Skin of body (tissue), 3 donors: Measurements from ENCODE around the gene BLM. TPM values are rescaled to one million over a fixed set of nuclear protein-coding genes. Genes with fewer than 3 reads are reported as not detected.
"Not testable (repeated sequence)": the region's sequence is repeated elsewhere in the genome, so short reads cannot be mapped to it uniquely, and the experiment has no call there.

Source experiments
- DNase-seq: peaks from one replicate; lab custom pipeline; 2025; lab: John Stamatoyannopoulos, UW
- small RNA-seq: library from RNA; depleted of rRNA; stranded (forward); fragments of <200 nt; gene quantifications from one replicate; pipeline ENCODE3, GENCODE V24; 2014; ENCODE audit warnings: low replicate concordance
- total RNA-seq: library from RNA; depleted of rRNA; stranded (reverse); fragments of >200 nt; gene quantifications from one replicate; pipeline ENCODE4 v1.2.3, GENCODE V29; 2014

Gene BLM
- total RNA-seq, 1 donor from 2014 or later, result 6.3 TPM

DNA sequence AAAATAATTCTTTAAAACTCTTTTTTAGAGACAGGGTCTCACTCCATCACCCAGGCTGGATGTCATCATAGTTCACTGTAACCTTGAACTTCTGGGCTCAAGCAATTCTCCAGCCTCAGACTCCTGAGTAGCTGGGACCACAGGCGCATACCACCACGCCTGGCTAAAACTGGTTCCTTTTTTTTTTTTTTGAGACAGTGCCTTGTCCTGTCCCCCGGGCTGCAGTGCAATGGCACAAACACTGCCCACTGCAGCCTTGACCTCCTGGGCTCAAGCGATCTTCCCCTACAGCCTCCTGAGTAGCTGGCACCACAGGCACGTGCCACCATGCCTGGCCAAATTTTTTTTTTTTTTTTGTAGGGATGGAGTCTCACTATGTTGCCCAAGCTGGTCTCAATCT, 127.5 kb downstream of the BLM start:
- DNase-seq, result no peak

DNA sequence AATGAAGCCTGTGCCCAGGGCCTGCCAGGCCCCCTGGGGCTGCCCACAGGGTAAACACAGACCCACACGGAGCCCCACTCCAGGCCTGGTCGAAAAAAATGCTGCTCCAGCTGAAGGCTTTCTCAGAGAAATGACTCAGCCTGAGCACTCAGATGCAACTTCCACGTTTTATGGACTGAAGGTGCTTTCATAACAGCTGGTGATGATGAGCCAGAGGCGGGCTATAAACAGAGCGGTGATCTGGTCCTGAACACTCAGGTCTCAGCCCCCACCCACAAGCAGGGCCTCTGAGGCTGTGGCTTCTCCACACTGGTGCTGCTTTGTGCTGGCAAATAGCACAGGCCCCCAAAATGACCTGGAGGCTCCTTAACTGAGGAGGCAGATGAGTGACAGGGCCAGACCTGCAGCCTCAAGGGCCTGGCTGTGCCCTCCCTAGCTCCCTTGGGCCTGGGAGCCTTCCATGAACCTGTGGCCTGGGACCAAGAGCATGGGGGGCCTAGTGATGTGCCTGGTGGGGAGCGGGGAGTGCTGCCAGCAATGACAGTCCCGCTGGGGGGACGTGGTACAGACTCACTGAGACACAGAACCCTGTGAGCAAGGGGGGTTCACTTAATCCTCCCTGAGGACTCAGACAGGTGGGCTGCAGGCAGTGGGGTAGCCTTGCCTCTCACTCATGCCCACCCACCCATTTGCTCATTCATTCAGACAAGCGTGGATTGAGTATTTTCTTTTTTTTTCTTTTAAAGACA, 128.2 kb downstream of the BLM start:
- no peak for DNase-seq

DNA sequence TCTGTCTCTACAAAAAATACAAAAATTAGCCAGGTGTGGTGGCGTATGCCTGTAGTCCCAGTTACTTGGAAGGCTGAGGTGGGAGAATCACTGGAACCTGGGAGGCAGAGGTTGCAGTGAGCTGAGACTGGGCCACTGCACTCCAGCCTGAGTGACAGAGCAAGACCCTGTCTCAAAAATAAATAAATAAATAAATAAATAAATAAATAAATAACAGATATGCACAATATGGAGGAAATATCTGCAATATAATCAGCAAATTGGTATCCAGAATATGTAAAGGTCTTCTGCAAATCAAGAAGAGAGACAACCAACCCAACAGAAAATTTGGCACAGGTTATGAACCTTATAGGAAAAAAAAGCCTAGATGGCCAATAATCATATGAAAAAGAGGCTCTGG, 132.3 kb downstream of the BLM start:
- not testable (repeated sequence) for DNase-seq

DNA sequence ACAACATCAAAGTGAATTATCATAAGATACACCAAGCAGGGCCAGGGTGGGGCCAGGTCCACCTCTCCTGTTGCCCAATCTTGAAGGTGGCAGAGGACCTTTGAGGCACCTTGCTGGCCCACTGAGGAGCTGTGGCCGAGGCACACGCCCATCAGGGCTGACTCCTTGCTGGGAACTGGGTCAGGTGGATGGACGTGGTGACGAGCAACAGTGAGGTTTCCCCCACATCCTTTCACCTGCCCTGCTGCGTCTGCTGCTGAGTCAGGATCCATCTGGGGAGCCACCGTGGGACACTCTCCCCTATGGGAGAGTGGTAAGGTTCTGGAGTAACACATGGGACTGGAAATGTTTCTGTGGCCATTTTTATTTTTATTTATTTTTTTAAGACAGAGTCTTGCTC, 134.0 kb downstream of the BLM start:
- no peak for DNase-seq

DNA sequence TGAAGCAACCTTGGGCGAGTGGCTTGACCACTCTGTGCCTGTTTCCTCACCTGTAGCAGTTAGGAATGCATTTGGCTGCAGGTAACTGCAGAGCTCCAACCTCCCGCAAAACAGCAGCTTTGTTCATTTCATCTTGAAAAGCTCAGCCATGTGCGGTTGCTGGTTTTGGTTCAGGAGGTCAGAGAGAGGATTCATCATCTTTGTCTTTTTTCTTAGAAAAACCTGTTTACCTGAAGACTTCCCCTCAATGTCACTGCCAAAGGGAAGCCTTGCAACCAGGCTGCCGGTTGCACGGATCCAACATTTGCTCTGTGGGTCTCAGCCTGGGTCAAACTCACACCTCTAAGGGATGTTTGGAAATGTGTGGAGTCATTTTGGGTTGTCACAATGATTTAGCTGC, 134.8 kb downstream of the BLM start:
- DNase-seq, result no peak

DNA sequence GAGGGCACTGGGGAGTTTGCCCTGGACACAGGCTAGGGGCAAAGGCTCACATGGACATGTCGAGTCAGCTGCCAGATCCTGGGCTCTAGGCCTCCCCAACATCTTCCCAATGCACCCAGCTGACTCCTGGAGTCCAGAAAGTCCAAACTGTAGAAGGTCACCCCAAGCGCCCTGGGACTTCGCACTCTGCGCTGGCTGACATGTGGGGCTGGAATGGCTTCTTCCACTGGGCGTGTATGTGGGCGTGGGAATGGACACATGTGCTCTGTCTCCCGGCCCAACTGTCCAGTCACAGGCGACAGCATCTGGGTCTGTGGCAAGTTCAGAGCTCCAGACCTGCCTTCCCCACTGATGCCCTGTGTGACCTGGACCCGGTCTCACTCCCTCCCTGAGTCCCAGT, 138.0 kb downstream of the BLM start:
- DNase-seq, result no peak

DNA sequence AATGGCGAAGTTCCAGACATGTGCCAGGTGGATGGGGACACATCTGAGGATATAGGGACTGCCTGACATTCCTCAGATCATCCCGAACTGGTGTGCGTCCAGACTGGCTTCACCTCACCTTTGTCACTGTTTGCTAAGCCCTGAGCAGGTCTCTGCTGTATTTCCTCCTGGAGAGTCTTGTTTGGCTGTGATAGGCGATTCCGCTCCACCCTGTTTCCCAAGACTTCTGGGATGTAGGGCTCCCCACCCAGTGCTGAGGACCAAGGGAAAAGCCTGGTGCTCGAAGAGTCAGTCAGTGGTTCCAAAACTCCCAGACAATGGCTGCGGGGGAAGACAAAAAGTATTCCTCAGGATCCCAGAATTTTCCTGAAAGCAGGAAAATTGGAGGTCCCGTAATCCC, 140.2 kb downstream of the BLM start:
- no peak for DNase-seq

DNA sequence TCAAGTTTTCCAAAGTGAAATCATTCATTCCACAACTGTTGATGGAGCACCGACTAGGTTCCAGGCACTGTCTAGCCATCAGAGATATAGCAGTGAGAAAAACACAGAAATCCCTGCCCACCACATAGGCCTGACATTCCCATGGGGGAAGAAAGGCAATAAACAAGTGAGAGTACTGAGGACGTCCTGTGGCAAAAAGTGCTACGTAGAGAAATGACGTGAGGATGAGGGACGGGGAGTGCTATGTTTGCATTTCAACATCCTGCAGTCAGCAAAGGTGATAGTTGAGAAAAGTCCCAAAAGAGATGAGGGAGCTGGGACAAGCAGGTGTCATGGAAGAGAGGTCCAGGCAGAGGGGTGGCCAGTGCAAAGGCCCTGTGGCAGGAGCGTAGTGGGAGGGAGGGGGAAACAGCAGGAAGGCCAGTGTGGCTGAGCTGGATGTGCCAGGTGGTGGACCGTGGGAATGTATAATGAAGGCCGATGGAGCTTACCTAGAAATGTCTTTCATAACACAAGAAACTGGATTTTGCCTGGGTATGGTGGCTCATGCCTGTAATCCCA, 140.8 kb downstream of the BLM start:
- DNase-seq, result no peak

DNA sequence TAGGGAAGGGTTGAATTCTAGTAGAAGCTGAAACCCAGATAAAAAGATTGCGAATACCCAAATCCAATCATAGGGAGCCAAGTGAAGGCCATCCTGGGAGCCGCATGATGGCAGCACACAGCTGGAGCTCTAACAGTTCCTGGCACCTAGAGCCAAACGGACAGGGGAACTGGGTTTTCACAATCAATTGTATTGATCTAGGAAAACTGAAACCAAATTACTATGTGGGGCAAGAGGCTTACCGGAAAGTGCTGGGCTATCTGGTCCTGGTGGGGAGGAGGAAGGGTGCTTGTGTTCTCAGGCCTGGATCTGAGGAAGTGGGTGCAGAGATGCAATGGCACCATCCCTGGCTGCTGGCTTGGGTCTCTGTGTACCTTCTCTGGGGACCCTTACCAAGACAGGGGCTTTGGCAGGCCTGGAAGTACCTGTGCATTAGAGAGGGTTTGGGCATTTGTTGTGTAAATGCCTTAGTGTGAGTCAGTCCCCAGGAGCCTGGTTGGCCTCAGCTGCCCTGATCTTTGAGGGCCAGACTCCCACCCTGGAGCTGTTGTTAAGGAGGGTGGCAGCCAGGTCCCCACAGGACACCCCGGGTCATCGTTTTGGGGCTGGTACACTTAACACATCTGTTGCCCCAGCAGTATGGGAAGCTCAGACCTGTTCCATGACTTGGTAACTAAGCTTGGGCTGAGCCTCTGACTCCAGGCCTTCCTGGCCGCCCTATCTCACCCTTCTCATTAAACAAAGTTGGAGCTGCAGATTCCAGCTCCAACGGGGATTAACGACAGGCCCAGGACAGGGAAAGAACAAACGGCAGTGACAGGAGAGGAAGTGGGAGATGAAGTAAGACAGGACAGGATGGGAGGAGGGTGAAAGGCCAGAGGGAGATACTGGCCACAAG, 142.3 kb downstream of the BLM start:
- no peak for DNase-seq

DNA sequence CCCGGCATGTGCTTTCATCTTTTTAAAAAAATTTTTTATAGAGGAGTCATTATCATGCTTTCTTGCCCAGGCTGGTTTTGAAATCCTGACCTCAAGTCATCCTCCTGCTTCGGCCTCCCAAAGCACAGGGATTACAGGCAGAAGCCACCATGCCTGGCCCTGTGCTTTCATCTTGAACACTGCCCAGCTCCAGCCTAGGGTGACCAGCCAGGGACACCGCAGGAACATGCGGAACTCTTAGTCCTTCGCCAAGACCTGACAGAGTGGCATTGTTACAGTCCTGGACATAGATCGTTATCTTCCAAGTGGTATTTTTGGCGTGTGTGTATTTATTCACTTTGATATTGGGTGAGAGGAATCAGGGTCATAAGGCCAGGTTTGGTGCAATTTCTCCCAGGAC, 143.3 kb downstream of the BLM start:
- DNase-seq, result no peak

DNA sequence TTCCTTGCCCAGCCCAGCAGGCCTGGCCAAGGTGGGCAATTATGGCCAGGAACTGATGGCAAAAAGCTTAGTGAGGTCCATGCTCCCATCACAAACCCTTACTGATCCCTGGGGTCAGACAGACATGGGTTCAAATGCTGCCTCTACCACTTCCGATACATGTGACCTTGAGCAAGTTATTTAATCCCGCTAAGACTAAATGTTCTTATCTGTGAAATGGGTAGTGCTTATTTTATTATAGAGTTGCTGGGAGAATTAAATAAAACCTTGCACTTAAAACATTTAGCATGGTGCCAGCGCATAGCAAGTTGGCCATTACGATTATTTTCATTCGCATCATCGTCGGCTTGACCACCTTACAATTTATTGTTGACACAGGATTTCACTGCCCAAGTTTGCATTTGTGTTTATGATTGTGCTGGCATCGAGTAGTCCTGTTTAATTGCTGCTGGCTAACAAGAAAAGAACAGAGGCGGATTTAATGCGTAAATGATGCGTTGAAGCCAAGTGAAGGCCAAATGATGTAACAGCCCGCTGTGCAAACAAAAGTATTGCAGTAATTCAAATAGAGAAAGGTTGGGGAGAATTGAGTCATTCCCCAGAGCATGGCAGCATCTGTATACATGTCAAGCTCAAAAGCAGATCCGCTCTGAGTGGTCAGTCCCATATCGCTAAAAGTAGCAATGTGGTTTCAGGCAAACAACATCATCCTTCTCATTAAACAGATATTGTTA, 144.0 kb downstream of the BLM start:
- DNase-seq, result no peak

DNA sequence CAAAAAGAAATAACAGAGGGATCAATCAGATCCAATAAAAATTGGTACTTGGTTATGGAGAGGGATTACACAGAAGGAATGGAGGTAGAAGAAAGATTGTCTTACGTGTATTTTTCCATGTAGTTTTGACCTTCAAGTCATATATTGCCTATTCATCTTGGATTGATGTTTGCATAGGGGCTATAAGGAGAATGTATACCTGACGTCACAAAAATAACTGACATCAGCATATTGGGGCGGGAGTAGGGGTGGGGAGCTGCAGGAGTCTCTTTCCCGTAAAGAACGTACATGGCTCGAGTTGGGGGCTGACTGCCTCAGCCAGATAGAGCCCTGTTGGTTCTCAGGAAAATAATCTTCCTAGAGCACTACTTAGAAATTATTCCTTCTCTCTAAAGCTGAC, 145.3 kb downstream of the BLM start:
- no peak for DNase-seq

DNA sequence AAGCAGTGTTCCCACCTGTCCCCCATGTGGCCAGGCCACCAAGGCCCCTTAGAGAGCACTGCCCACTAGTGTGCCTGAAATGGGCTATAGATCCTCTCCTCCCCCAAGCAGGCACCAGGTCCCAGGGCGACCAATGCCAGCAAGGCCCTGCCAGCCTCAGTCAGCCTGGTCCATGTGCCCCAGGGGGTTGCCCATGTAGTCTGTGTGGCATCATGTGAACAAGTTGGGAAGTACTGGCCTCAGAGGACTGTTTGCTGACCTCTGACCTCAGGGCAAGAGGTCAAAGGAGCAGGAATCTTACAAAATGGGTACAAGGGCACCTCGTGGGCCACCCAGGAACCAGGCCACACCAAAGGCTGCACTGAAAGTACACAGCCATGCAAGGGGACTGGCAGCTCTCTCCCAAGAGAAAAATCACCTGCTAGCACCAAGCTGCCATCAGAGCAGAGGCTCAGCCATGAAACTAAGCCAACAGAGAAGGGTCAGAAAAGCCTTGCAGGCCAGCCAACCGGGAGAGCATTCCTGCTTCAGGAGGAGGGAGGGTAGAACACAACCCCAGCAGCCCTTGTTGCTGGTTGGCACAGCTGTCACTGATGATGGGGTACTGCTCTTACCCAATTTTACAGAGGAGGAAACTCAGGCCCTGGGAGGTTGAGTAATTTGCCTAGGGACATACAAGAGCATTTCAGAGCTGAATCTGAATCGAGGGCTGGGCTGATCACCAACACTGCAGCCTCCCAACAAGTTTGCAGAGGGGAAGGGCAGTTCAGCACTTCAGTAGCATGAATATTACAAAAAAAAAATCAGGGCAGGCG, 146.0 kb downstream of the BLM start:
- no peak for DNase-seq

DNA sequence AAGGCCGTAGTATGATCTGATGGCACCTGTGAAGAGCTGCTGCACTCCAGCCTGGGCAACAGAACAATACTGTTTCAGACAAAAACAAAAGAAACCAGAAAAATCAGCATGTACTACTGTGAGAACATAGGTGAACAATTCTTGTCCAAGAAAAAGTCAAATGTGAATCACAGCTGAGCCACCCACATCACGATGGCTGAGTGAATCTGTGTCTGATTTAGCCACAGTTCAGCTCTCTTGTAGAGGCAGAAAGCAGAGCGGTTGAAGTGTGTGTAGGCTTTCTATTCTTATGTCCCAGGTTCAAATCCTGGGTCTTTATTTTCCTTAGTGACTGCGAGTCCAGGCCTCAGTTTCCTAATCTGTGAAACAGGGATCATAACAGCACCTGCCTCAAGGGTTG, 146.8 kb downstream of the BLM start:
- DNase-seq, result no peak

DNA sequence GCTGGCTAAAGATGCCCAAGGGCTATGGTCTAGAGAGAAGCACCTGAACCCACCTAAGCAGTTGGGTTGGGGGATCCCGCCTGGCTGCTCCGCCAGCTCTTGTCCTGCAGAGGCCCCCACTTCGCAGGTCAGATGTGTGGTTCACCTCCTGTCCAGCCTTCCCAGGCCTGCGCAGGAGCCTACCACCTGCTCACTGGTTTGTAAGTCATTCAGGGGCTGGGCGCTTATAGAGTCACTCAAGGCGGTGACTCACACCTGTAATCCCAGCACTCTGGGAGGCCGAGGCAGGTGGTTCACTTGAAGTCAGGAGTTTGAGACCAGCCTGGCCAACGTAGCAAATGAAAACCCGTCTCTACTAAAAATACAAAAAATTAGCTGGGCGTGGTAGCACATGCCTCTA, 147.4 kb downstream of the BLM start:
- no peak for DNase-seq

DNA sequence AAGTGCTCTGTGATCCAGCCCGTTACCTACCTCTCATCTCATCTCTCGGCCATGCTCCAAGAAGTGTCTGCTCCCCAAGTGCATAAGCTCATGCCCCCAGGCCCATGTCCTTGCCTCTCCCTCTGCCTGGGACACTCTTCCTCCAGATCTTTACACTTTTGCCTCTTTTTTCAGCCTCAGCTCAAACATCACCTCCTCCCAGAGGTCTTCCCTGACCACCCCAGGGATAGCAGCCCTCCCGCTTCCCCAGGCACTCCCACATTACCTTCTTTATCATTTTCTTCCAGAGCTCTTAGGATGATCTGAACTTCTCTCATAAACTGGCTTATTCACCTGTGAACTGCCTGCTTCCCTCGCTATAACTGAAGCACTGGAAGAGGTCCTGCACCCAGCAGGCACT, 148.6 kb downstream of the BLM start:
- DNase-seq, result no peak

Small RNA genes lying within 50 kb of the gene (small RNA-seq; reads per million reads assigned to genes)
- gene RF00093 (not detected), gene RN7SL363P (not detected)

Other genes starting within 250 kb of the BLM start
- gene CRTC3, start 187.4 kb upstream of the BLM start, total RNA-seq, result 31.2 TPM
- 26.9 TPM for gene FURIN, start 151.2 kb downstream of the BLM start, total RNA-seq
- gene FES, start 167.2 kb downstream of the BLM start, total RNA-seq, result 23.0 TPM
- 22.5 TPM for gene MAN2A2, start 186.0 kb downstream of the BLM start, total RNA-seq
- gene HDDC3, start 215.2 kb downstream of the BLM start, total RNA-seq, result 7.9 TPM
- 45.0 TPM for gene UNC45A, start 217.9 kb downstream of the BLM start, total RNA-seq
- gene RCCD1, start 237.5 kb downstream of the BLM start, total RNA-seq, result 12.9 TPM